HG03060 (cell line): ENCODE measurements around the gene MYLK.

Experiments used
- ATAC-seq: cut with Tn5 transposase; IDR thresholded peaks from one replicate; pipeline ENCODE4 v1.9.1; 2021; ENCODE audit warnings: low read depth, moderate number of reproducible peaks; ENCODE audit not compliant: unreplicated experiment

Gene MYLK

DNA sequence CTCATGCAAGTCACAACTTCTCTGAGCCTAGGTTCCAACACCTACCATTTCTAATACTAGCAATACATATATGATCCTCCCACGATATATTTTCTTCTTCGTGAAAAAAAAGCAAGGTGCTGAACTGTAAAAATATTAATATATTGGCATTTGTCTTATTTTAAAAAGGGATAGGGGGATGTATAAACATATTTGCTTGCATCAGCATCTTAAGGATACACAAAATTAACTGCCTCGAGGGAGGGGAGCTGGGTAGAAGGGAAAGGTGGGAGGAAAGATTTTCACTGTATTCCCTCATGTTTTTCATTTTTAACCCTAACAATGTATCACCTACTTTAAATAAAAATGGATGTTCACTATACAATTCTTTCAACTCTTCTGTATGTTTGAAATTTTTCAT is 300.6 kb downstream of the MYLK start:
- ATAC-seq = no peak

DNA sequence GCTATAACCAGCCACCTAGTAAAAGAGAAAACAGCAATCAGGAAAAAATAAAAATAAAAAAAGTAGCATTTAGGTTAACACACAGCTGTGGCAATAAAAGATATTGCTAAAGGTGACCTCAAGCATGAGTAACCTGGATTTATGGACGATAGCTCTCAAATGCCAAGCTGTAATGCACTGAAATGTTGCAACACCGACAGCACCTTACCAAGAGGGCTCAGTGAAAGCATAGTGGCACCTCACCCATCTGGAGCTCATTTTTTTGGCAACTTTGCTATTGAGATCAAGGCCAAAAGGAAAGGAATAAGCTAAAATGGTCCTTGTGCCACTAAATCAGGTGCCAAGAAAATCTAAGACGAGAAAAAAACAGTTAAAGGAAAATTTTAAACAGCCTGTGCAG is 301.8 kb downstream of the MYLK start:
- ATAC-seq = no peak

DNA sequence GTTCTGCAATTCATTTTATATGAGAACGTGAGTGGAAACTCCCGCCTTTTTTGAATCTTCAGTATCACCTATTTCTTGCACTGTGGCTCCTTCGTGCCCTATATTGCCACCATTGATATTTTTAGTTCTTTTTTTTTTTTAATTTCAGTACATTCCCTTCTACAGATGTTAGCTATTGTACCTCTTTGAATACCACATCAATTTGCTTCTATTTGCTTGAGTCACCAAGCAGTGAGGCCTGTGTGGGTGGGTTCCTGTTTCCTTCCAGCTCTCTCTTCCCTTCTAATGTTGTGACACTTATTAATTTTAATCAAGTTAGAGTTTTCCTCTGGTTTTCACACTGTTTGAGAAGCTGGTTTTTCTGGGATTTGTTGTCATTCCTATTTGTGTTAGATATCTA is 308.0 kb downstream of the MYLK start:
- ATAC-seq = no peak

DNA sequence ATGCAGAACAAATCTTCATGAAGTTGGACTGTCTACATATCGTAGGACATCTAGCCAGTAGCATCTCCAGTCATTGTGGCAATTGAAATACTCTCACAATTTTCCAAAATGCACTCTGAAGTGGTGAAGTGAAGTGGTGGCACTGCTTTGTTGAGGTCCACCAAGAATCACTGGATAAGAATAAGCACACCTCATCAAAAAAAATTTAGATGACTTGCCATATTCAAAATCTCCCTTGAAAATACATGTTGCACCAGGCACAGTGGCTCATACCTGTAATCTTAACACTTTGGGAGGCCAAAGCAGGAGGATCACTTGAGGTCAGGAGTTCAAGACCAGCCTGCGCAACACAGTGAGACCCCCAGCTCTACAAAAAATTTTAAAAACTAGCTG is 312.2 kb downstream of the MYLK start:
- no peak for ATAC-seq

DNA sequence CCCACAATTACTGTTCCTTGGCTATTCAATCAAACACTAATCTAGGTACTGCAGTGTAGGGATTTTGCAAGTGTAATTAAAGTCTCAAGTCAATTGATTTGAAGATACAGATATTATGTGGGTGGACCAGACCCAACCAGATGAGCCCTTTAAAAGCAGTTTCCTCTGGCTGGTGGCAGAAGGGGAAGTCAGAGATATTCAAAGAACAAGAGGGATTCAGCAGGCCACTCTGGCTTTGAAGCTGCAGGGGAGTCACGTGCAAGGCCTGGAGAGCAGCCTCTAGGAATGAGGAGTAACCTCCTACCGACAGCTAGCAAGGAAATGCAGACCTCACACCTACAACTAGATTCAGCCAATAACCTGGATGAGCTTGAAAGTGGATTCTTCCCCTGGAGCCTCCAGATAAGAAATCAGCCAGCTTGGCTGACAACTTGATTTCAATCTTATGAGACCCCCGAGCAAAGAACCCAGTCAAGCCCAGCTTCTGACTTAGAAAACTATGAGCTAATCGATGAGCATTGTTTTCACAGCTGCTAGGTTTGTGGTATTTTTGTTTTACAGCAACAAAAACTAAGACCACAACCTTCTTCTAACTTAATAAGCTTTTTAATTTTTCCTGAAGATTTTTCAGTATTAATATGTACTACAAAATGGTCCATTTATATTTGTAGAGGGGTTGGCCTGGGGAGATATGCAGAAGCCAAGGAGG is 312.7 kb downstream of the MYLK start:
- ATAC-seq = no peak

DNA sequence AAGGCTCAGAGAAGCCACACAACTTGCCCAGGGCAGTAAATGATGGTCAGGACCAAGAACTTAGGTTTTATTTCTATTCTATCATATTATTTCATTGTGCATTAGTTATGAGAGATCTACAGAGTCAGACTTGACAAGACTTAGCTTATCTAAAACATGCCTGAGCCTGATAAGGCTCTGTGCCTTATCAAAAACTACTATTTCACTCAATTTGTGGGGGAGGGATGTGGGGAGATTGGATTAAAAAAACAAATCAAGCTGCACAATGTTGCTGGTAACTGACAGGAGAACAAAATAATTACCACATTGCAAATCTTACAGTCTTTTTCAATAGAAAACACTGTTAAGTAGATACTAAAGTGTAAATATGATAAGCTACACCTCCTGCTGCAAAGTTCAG is 315.3 kb downstream of the MYLK start:
- ATAC-seq = no peak

DNA sequence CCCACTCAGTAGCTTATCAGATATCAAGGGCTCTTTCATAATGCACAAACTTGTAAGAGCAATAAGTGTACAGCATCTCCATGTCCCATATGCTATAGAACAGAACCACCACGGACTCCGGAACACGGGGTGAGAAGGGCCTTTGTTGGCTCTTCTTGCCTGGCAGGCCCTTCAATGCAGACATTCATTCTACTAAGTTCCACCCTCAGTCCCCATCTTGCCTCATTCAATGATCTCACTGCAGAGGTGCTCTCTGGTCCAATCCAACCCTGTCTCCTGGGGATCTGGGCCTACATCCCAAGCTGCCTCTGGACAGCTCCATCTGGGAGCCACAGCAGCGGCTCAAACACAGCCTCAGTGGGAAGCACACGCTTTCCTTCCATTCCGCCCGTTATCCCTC is 316.1 kb downstream of the MYLK start:
- no peak for ATAC-seq

DNA sequence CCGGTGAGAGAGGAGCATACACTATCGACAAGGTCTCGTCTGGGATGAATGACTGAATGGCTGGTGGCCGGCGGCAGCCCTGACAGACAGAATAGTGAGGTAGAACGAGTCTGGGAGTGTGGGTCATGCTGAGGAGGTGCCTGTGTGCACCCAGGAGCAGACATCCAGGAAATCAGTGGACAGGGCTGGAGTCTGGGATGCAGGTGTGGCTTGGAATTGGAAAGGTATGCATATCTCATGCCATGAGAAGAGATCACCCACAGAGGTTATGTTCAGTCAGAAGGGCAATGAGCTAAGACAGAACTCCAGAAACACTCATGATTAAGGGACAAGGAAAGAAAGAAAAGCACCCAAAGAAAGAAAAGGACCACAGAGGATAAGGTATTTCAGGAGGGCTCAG is 320.1 kb downstream of the MYLK start:
- ATAC-seq = no peak

DNA sequence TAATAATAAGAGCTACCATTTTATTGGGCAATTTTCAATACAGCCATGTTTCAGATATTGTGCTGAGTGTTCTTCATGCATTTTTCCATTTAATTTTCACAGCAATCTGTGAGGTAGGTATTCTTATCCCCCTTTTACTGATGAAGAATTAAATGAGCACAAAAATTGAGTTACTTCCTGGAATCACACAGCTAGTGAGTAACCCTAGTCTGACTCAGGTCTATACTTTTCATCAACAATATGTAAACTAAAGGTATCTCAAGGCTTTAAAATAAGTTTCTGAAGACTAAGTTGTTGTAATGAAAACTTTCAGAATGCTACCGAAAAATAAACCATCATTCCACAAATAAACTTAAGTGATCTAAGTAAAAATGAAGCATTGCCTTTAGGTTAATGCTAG is 321.6 kb downstream of the MYLK start:
- ATAC-seq = no peak

DNA sequence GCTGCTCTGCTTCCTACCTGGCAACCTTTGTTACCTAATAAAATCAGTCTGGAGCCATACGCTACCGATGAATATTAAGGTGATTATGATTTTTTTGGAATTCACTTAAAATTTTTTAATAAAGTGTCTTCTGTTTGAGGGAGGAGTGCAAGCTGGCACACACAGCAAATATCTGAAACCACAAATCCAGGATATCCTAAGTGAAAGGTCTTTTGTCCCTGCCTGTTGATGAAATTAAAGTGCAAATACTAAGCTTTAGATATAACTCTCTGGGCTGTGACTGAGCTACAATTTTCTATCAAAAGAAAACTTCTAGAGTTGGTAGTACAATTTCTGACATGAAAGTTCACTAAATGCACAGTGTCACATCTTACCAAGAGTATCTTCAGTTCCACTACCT is 322.9 kb downstream of the MYLK start:
- no peak for ATAC-seq
